Measurements from ENCODE around the gene ADARB1. TPM values are rescaled to one million over a fixed set of nuclear protein-coding genes. Genes with fewer than 3 reads are reported as not detected.

Gene ADARB1
- total and polyA plus RNA-seq, 2 of the 8 experiments (the other 6 are each of a cell fraction or from before 2014, with no cell fraction given): 4.7 to 14.9 TPM

- FAIRE-seq (no peak), DNase-seq (ENCODE audit: low read depth in 1 of 2, low spot score in 2 of 2) (no peak)
- Histone ChIP-seq H4K5ac (ENCODE audit: insufficient read length, low read depth, low read length) (no peak overlapping the region), H3K36me3 (ENCODE audit: control insufficient read depth in 2 of 4, insufficient read depth in 4 of 4, low read length in 3 of 4) (peaks cover 0 to 11% (median 5%) of the 10 kb centered on the region in 4 experiments; a peak in 4 of 8 replicates), H2BK20ac (ENCODE audit: low read length) (no peak overlapping the region), H3K18ac (ENCODE audit: extremely low read depth, low read length) (no peak overlapping the region), H4K91ac (replicated peaks; ENCODE audit: insufficient read length, low read length) (no peak overlapping the region), H3K79me2 (ENCODE audit: control insufficient read depth in 1 of 2, insufficient read depth in 2 of 2, low read length in 2 of 2) (no peaks in the 10 kb centered on the region), H3K9ac (replicated peaks in 1 of 4; ENCODE audit: extremely low read depth in 1 of 4, low read depth in 3 of 4, low read length in 3 of 4) (no peak overlapping the region), H4K8ac (ENCODE audit: extremely low read depth, insufficient read depth, low read length) (no peak overlapping the region), H3K4me2 (ENCODE audit: insufficient read depth in 1 of 2, low read depth in 2 of 2, low read length in 2 of 2) (no peak overlapping the region), H2BK5ac (ENCODE audit: low read depth, low read length) (no peak overlapping the region), H3K79me1 (ENCODE audit: low read depth, low read length) (no peaks in the 10 kb centered on the region), H2BK12ac (ENCODE audit: low read depth, low read length) (no peak overlapping the region), H3K23ac (ENCODE audit: insufficient read length) (no peak overlapping the region), H2AK5ac (ENCODE audit: low read depth, low read length) (no peak overlapping the region), H3K9me3 (ENCODE audit: insufficient read depth in 2 of 2, low read depth in 1 of 2, low read length in 1 of 2) (peaks cover 5 to 10% of the 10 kb centered on the region in 2 experiments), H3K4me1 (replicated peaks in 1 of 4; ENCODE audit: control insufficient read depth in 3 of 4, insufficient read depth in 4 of 4, low read length in 3 of 4) (peaks cover 0 to 3% (median 0%) of the 10 kb centered on the region in 4 experiments; a peak in 1 of 7 replicates), H3K4me3 (ENCODE audit: extremely low read depth in 1 of 4, insufficient read depth in 2 of 4, low read depth in 3 of 4, low read length in 4 of 4) (no peak overlapping the region), H4K20me1 (replicated peaks in 1 of 2; ENCODE audit: control insufficient read depth in 1 of 2, insufficient read depth in 2 of 2, low read length in 2 of 2) (no peaks in the 10 kb centered on the region), H2AFZ (ENCODE audit: low read length) (no peak overlapping the region), H3K4ac (replicated peaks; ENCODE audit: insufficient read length, low read depth, low read length) (no peak overlapping the region), H2BK120ac (replicated peaks; ENCODE audit: low read depth, low read length) (no peak overlapping the region), H3K56ac (replicated peaks; ENCODE audit: insufficient read length, low read depth, low read length) (no peak overlapping the region), H3K14ac (ENCODE audit: insufficient read length) (no peak overlapping the region), H3K27me3 (replicated peaks in 1 of 4; ENCODE audit: control insufficient read depth in 3 of 4, extremely low read depth in 1 of 4, insufficient read depth in 3 of 4, low read length in 3 of 4) (no peaks in the 10 kb centered on the region), H3K27ac (ENCODE audit: low read depth, low read length) (no peak overlapping the region), H3K23me2 (ENCODE audit: low read depth, low read length) (no peaks in the 10 kb centered on the region), H2BK15ac (ENCODE audit: low read length) (no peak overlapping the region)
- WGBS, 2 experiments (ENCODE audit: extremely low coverage in 1 of 2, insufficient coverage in 1 of 2, insufficient read length in 1 of 2, insufficient replicate concordance in 2 of 2, low coverage in 1 of 2, low lambda C conversion rate in 2 of 2, missing lambda C conversion rate in 1 of 2): 80% methylated on average over 2 of the region's 2 CpGs; no CpG with 5 or more reads in 1 of the 2 experiments
- ChIA-PET POLR2A (ENCODE audit: partially characterized antibody) (no interaction called here), CTCF (ENCODE audit: partially characterized antibody) (no interaction called here)
- no peak for TF ChIP-seq SRF (IDR thresholded peaks at IDR 0.05; ENCODE audit: low read depth, low read length)
- no peak for TF ChIP-seq CEBPB (IDR thresholded peaks at IDR 0.05; ENCODE audit: low read depth, low read length)
- TF ChIP-seq KDM4A (IDR thresholded peaks at IDR 0.05; ENCODE audit: low read depth, low read length, severe bottlenecking): no peak
- TF ChIP-seq HDAC6 (IDR thresholded peaks at IDR 0.05; ENCODE audit: low read depth, low read length): no peak
- TF ChIP-seq CBX5 (IDR thresholded peaks at IDR 0.05; ENCODE audit: low read depth, low read length): no peak
- no peak for TF ChIP-seq ASH2L (IDR thresholded peaks at IDR 0.05; ENCODE audit: low read length)
- no peak for TF ChIP-seq ATF3 (IDR thresholded peaks at IDR 0.05; ENCODE audit: insufficient read depth, low read depth, low read length)
- TF ChIP-seq RBBP5 (IDR thresholded peaks at IDR 0.05; ENCODE audit: borderline replicate concordance, low read depth, low read length): no peak
- TF ChIP-seq CTCF (IDR thresholded peaks at IDR 0.05; ENCODE audit: control extremely low read depth in 1 of 3, insufficient read depth in 1 of 3, low read depth in 1 of 3, low read length in 3 of 3): no peak
- TF ChIP-seq NANOG (IDR thresholded peaks at IDR 0.05; ENCODE audit: insufficient read depth, low read depth, low read length, poor library complexity, severe bottlenecking): no peak
- no peak for TF ChIP-seq POLR2AphosphoS5 (IDR thresholded peaks at IDR 0.05; ENCODE audit: low read depth, low read length)
- TF ChIP-seq JUN (IDR thresholded peaks at IDR 0.05; ENCODE audit: low read depth, low read length): no peak
Observed at GRCh38 chr21:45183852-45184251, 109.5 kb downstream of the ADARB1 start.

Data from H1 (cell line).